Measurements from ENCODE around the gene GPR135.

The GPR135 gene

DNA sequence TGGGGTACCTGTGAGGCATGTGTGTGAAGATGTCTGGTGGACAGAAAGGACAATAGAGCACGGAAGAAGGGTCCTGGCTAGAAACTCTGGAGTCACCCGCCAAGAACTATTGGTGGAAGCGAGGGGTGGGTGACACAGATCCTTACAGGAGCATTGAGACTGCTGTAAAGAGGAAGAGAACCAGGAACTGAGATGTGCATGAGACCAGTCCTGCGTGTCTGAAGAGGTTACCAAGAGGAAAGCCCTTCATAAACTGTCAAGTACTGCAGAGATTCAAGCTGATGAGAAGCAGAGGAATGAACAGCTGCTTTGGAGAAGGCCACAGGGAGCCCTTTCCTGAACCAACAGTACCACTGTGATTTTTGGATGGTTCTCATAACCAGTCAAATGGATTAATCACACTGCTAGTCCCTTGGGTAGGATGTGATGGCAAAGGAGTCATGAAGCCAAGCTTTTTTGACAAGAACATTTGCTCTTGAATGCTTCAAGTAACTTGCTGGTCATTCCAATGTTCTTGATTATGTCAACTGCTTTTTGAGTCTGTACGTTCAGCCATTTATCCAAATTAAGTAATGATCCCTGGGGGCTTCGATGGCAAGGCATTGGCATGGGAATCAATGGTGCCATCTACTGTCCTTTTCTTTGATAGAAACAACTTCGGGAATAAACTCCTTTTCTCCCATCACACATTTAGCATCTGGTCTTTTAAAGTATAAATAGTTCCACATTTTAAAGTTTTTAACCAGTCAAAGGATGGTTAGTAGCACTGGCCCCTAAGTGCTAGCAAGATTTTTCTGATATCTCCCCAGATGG, 42.9 kb downstream of the GPR135 start:
- no peak for DNase-seq (ENCODE audit: low read depth)

DNA sequence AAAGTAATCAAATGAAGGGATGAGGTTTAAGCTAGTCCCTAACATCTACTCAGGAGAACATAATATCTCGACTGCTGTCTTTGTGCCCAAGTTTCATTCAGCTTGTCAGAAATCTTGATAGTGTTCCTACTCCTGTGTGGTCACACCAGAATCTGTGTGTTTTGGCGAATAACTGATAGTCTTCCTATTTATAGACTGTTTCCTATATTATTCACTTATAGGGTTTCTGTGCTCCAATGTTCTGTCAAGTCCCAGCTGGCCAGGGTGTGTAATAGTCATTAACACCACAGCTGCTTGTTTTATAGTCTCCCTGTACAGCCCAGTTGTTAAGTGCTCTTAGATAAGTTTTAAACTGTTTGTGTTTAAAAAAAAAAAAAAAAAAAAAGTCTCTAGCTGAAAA, 45.9 kb downstream of the GPR135 start:
- no peak for DNase-seq (ENCODE audit: low read depth)

GRCh38 chr14:59417311-59417710, 47.9 kb downstream of the GPR135 start:
- DNase-seq (ENCODE audit: low read depth), result no peak

- DNase-seq (ENCODE audit: low read depth), result no peak
These were observed 49.2 kb downstream of the GPR135 start for GRCh38 chr14:59415836-59416602.

Measured in stimulated activated CD8-positive, alpha-beta memory T cell treated with anti-CD3 and anti-CD28 coated beads, Interleukin-12 subunit alpha, Interleukin-12 subunit beta, amount 100 ng/mL, for 4 hours (primary cell).